HFF-Myc (cell line): ENCODE data around the gene MBD2.

Experiments
- DNase-seq: peaks from one replicate; pipeline ENCODE4 v3.0.0-alpha.2; 2011; ENCODE audit warnings: low read depth; ENCODE audit errors: extremely low read depth
- H3K4me3 ChIP-seq: replicated peaks from 2 replicates; pipeline ENCODE4 v1.5.1; 2011; ENCODE audit warnings: low read depth, mild to moderate bottlenecking, control low read depth, low read length
- CTCF ChIP-seq: IDR thresholded peaks from 2 replicates; pipeline ENCODE4 v1.5.1; 2012; ENCODE audit warnings: mild to moderate bottlenecking, low read depth, low read length, control low read depth; ENCODE audit errors: missing control alignments

Gene MBD2

GRCh38 chr18:54169431-54170403, 54.8 kb downstream of the MBD2 start:
- no peak for TF ChIP-seq CTCF
- no peak overlapping the region for H3K4me3 ChIP-seq
- no peak for DNase-seq

DNA sequence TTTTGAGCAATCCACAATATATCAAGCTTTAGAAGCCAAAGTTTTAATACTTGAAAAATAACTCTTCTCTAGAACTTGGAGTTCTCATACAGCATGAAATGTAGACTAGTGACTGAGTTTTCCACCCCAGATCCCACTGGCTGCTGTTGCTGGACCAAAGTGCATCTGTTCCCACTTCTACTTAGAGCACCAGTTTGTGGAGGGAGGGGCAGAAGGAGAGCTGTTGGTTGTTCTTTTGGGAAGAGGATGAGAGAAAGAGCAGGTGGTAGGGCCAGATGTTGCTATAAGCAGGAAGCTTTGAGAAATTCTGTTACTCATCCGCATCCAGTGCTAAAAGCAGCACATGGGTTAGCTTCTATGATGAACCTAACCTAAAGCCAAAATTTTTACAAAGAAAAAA, 59.0 kb downstream of the MBD2 start:
- H3K4me3 ChIP-seq = no peak overlapping the region
- DNase-seq = no peak
- no peak for TF ChIP-seq CTCF

GRCh38 chr18:54163453-54163852, 61.0 kb downstream of the MBD2 start:
- TF ChIP-seq CTCF = no peak
- H3K4me3 ChIP-seq = no peak overlapping the region
- no peak for DNase-seq

DNA sequence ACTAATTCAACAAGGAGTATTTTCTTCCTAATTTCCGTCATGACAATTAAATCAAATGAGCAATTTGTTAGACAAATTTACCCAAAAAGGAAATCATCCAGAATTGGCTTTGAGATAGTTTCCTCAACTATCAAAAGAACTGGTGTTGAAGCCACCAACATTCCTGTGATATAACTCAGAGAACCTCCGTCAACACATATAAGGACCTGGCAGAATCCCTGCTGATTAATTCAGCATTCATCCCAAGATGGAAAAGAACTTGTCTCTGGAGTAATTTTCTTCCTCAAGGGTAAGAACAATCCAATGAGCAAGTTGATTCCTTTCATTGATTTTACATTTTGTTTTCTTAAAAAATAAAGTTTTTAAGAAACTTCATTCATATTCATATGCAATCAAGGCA, 62.0 kb downstream of the MBD2 start:
- DNase-seq = no peak
- TF ChIP-seq CTCF = no peak
- H3K4me3 ChIP-seq = no peak overlapping the region

DNA sequence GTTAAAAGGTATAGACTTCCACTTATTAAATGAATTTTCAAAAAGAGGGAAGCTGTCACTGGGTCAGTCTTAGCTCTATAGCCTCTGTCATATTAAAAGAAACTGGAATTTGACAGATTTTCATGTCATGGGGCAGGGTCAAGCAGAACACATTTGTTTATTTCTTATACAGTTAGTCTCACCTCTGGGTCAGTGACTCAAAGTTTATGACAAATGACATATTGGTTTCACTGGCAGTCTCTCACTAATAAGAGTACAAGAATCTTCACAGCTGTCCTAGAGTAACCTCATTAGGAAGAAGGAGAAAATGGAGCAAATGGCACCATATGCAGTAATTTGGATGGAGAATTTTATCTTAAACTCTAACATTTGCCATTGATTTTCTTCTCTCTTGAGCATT, 63.2 kb downstream of the MBD2 start:
- TF ChIP-seq CTCF = no peak
- no peak for DNase-seq
- no peak overlapping the region for H3K4me3 ChIP-seq

- no peak for DNase-seq
- TF ChIP-seq CTCF = no peak
- H3K4me3 ChIP-seq = no peak overlapping the region
These were observed 64.6 kb downstream of the MBD2 start for GRCh38 chr18:54159906-54160305.
